A549 (cell line): Measurements from ENCODE around the gene PRXL2B. TPM values are rescaled to one million over a fixed set of nuclear protein-coding genes. Genes with fewer than 3 reads are reported as not detected.

Experiments used
- ATAC-seq, 2 experiments: fragments of 200-7000 bp in 1 of 2; fragments of >200 bp in 1 of 2; cut with Nextera tagmentation in 1 of 2; cut with Tn5 transposase in 1 of 2; 3 replicates each; pipeline versions ENCODE4 v1.8.0 to v1.9.1; 2018 to 2020; ENCODE audit warnings: mild to moderate bottlenecking in 1 of 2, moderate library complexity in 1 of 2
- CTCF ChIA-PET: fragments of 300-600 bp; sonication (Branson Sonifier 250); formaldehyde crosslinking; extraction: SDS; loops from one replicate; lab custom pipeline; 2021; ENCODE audit warnings: antibody characterized with exemption, inconsistent platforms; lab: Yijun Ruan, JAX
- POLR2A ChIA-PET: fragments of 350-600 bp; formaldehyde crosslinking; extraction: SDS; loops from one replicate; lab custom pipeline; 2021; ENCODE audit warnings: antibody characterized with exemption, inconsistent platforms; lab: Yijun Ruan, JAX
- DNase-seq, 2 experiments: peaks; one replicate each; pipeline versions ENCODE4 v3.0.0 to v3.0.0-alpha.2; 2011 to 2016; ENCODE audit warnings: low read depth in 1 of 2, low spot score in 1 of 2
- FAIRE-seq: peaks from 2 replicates; lab custom pipeline; 2011; peaks lifted over from hg19 to GRCh38; lab: Jason Lieb, UNC
- H3K27ac ChIP-seq, 2 experiments: fragments of >200 bp; sonication (Bioruptor Twin); formaldehyde crosslinking; 3 replicates each; pipeline ENCODE4 v1.5.1; 2016 to 2017
- H3K4me1 ChIP-seq: fragments of >200 bp; sonication (Bioruptor Twin); formaldehyde crosslinking; 3 replicates; pipeline ENCODE4 v1.6.1; 2016
- H3K4me2 ChIP-seq: fragments of >200 bp; sonication (Bioruptor Twin); formaldehyde crosslinking; 3 replicates; pipeline ENCODE4 v1.6.1; 2016
- H3K4me3 ChIP-seq: fragments of >200 bp; sonication (Bioruptor Twin); formaldehyde crosslinking; 3 replicates; pipeline ENCODE4 v1.5.1; 2016
- H3K9me3 ChIP-seq: fragments of >200 bp; sonication (Bioruptor Twin); formaldehyde crosslinking; 3 replicates; pipeline ENCODE4 v1.6.1; 2016
- ATOH8 ChIP-seq: fragments of 250-450 bp; sonication (Bioruptor Pico); IDR thresholded peaks from 2 replicates; pipeline ENCODE4 v1.5.0; 2020; ENCODE audit warnings: low read depth, mild to moderate bottlenecking, moderate library complexity
- BCL3 ChIP-seq: fragments of >200 bp; sonication (Bioruptor Twin); formaldehyde crosslinking; IDR thresholded peaks from 3 replicates; pipeline ENCODE4 v1.6.1; 2016
- BHLHE40 ChIP-seq: IDR thresholded peaks from 2 replicates; pipeline ENCODE4 v1.6.1; 2012; ENCODE audit warnings: low read depth, low read length, inconsistent platforms
- CEBPB ChIP-seq, 2 experiments: fragments of >200 bp in 1 of 2; sonication (Bioruptor Twin) in 1 of 2; formaldehyde crosslinking in 1 of 2; IDR thresholded peaks; 2 replicates each; pipeline ENCODE4 v1.6.1; 2012 to 2016
- CHD2 ChIP-seq: fragments of 150-350 bp; IDR thresholded peaks from 2 replicates; pipeline ENCODE4 v1.6.1; 2014; ENCODE audit warnings: low read length; ENCODE audit not compliant: partially characterized antibody
- E2F6 ChIP-seq: IDR thresholded peaks from 2 replicates; pipeline ENCODE4 v1.6.1; 2012; ENCODE audit warnings: low read depth, borderline replicate concordance
- EHF ChIP-seq: fragments of 250-450 bp; sonication (Bioruptor Pico); IDR thresholded peaks from 2 replicates; pipeline ENCODE4 v1.5.0; 2020; ENCODE audit warnings: mild to moderate bottlenecking
- EHMT2 ChIP-seq: fragments of 200-600 bp; sonication (generic); IDR thresholded peaks from 2 replicates; pipeline ENCODE4 v1.6.1; 2016; ENCODE audit warnings: antibody characterized with exemption, low read depth, mild to moderate bottlenecking, moderate library complexity
- FOSL2 ChIP-seq, 2 experiments: fragments of 450-650 bp in 1 of 2; fragments of >200 bp in 1 of 2; sonication (Bioruptor Twin) in 1 of 2; formaldehyde crosslinking; IDR thresholded peaks; 2 replicates each; pipeline versions ENCODE4 v1.5.0 to v1.6.1; 2016 to 2020; ENCODE audit warnings: mild to moderate bottlenecking in 1 of 2, moderate library complexity in 1 of 2
- HDAC2 ChIP-seq: fragments of 200-600 bp; sonication (generic); IDR thresholded peaks from 2 replicates; pipeline ENCODE4 v1.6.1; 2016
- HEYL ChIP-seq: fragments of 250-450 bp; sonication (Bioruptor Pico); IDR thresholded peaks from 2 replicates; pipeline ENCODE4 v1.8.0; 2021; ENCODE audit warnings: mild to moderate bottlenecking, moderate library complexity
- HMGXB4 ChIP-seq: fragments of 250-450 bp; sonication (Bioruptor Pico); IDR thresholded peaks from 2 replicates; pipeline ENCODE4 v1.5.0; 2021; ENCODE audit warnings: mild to moderate bottlenecking, moderate library complexity, borderline replicate concordance
- HOXB5 ChIP-seq: fragments of 250-450 bp; sonication (Bioruptor Pico); IDR thresholded peaks from 2 replicates; pipeline ENCODE4 v1.5.0; 2020; ENCODE audit warnings: mild to moderate bottlenecking, moderate library complexity
- JUNB ChIP-seq: fragments of >200 bp; sonication (Bioruptor Twin); formaldehyde crosslinking; IDR thresholded peaks from 2 replicates; pipeline ENCODE4 v1.6.1; 2016
- MAX ChIP-seq: IDR thresholded peaks from 2 replicates; pipeline ENCODE4 v1.6.1; 2012
- MAZ ChIP-seq: fragments of 150-350 bp; IDR thresholded peaks from 2 replicates; pipeline ENCODE4 v1.6.1; 2014; ENCODE audit warnings: antibody characterized with exemption, low read depth, low read length, borderline replicate concordance
- PHF8 ChIP-seq: fragments of 200-600 bp; sonication (generic); IDR thresholded peaks from 2 replicates; pipeline ENCODE4 v1.6.1; 2016; ENCODE audit warnings: low read depth, mild to moderate bottlenecking, antibody characterized with exemption, moderate library complexity, borderline replicate concordance
- POLR2AphosphoS2 ChIP-seq: conservative IDR thresholded peaks from 2 replicates; pipeline ENCODE4 v1.6.1; 2012; ENCODE audit warnings: low read length, improper control_type of control experiment, inconsistent platforms
- RCOR1 ChIP-seq: fragments of 150-350 bp; IDR thresholded peaks from 2 replicates; pipeline ENCODE4 v1.6.1; 2014; ENCODE audit warnings: antibody characterized with exemption, low read length, low read depth
- RFX5 ChIP-seq: fragments of 450-650 bp; IDR thresholded peaks from 2 replicates; pipeline ENCODE4 v1.7.1; 2014; ENCODE audit warnings: antibody characterized with exemption, mild to moderate bottlenecking, moderate library complexity
- RNF2 ChIP-seq: fragments of 200-600 bp; sonication (generic); IDR thresholded peaks from 2 replicates; pipeline ENCODE4 v1.6.1; 2016; ENCODE audit warnings: low read depth, mild to moderate bottlenecking, antibody characterized with exemption, moderate library complexity, borderline replicate concordance
- SMC3 ChIP-seq: fragments of >200 bp; sonication (Bioruptor Twin); formaldehyde crosslinking; IDR thresholded peaks from 3 replicates; pipeline ENCODE4 v1.6.1; 2018; ENCODE audit warnings: inconsistent platforms
- TP53 ChIP-seq: fragments of 250-450 bp; sonication (Bioruptor Pico); IDR thresholded peaks from 2 replicates; pipeline ENCODE4 v1.5.0; 2021; ENCODE audit warnings: mild to moderate bottlenecking, moderate library complexity
- USF2 ChIP-seq: fragments of 450-650 bp; IDR thresholded peaks from 2 replicates; pipeline ENCODE4 v1.6.1; 2014; ENCODE audit warnings: antibody characterized with exemption
- ZSCAN20 ChIP-seq: fragments of 250-450 bp; sonication (Bioruptor Pico); IDR thresholded peaks from 2 replicates; pipeline ENCODE4 v1.8.0; 2022; ENCODE audit warnings: mild to moderate bottlenecking, moderate library complexity
- WGBS: methylation state at CpG from one replicate; pipeline ENCODE4 v1.1.6; 2017; ENCODE audit errors: missing lambda C conversion rate; 5-methylcytosine and 5-hydroxymethylcytosine counted together
- polyA plus RNA-seq, 4 experiments: library from polyadenylated mRNA; depleted of rRNA in 3 of 4; stranded (reverse); fragments of >200 nt; fragmentation: RNase III in 1 of 4; extraction: RNeasy Plus Mini Kit Qiagen cat#74134 plus additional on column Dnase treatment in 1 of 4; gene quantifications; 2 replicates in 3 of 4; 3 replicates in 1 of 4; pipeline ENCODE4 v1.2.3, GENCODE V29; 2011 to 2017

Gene PRXL2B
- polyA plus RNA-seq, 2 of the 4 experiments (the other 2 are of a cell fraction): 4.4 to 16.4 TPM

GRCh38 chr1:2603521-2604155, 17.1 kb downstream of the PRXL2B start:
- POLR2A ChIA-PET: no interaction called here
- CTCF ChIA-PET: no interaction called here
- Histone ChIP-seq H3K4me3 (no peak overlapping the region), H3K4me1 (no peaks in the 10 kb centered on the region), H3K4me2 (no peak overlapping the region), H3K9me3 (no peaks in the 10 kb centered on the region), H3K27ac (no peak overlapping the region)
- DNase-seq: no peak
- FAIRE-seq: no peak
- WGBS: 80% methylated on average over 1 of the region's 25 CpGs
- TF ChIP-seq RNF2 (no peak), RFX5 (no peak), RCOR1 (no peak), ZSCAN20 (CRISPR knock-in tag) (no peak), MAZ (no peak), BCL3 (no peak), BHLHE40 (no peak), TP53 (no peak), SMC3 (no peak), E2F6 (no peak), PHF8 (no peak), HMGXB4 (CRISPR knock-in tag) (no peak), CHD2 (no peak), POLR2AphosphoS2 (no peak), USF2 (no peak)
- no peak for ATAC-seq

- TF ChIP-seq FOSL2 (IDR thresholded peaks at IDR 0.05) (no peak), FOSL2 (CRISPR knock-in tag; IDR thresholded peaks at IDR 0.05) (no peak), JUNB (no peak), MAX (no peak), RFX5 (no peak), TP53 (no peak), ATOH8 (no peak), EHMT2 (no peak), RCOR1 (no peak), CEBPB (IDR thresholded peaks at IDR 0.05) (no peak), HDAC2 (no peak), E2F6 (no peak), HEYL (CRISPR knock-in tag) (no peak), HOXB5 (no peak), EHF (no peak), CHD2 (no peak), RNF2 (no peak)
- H3K4me3 ChIP-seq: no peak overlapping the region
- H3K27ac ChIP-seq: no peak overlapping the region
- no peak for FAIRE-seq
- ChIA-PET POLR2A (no interaction called here), CTCF (no interaction called here)
- no peak for DNase-seq
- no peak overlapping the region for H3K4me2 ChIP-seq
- WGBS: no CpG with 5 or more reads among the region's 19 CpGs
- H3K9me3 ChIP-seq: no peaks in the 10 kb centered on the region
- H3K4me1 ChIP-seq: no peaks in the 10 kb centered on the region
- ATAC-seq: peak in 1 of 2 experiments; percentile 51; a peak in 3 of 6 replicates
Measured at GRCh38 chr1:2604156-2604843, 17.7 kb downstream of the PRXL2B start.
